Upper lobe of right lung (tissue), 1 donor: ENCODE measurements around the gene PLEKHB2. TPM values are rescaled to one million over a fixed set of nuclear protein-coding genes. Genes with fewer than 3 reads are reported as not detected.

Experiments used
- ATAC-seq: fragments of 200-7000 bp; cut with Tn5 transposase; one replicate; pipeline ENCODE4 v1.9.1; 2020; ENCODE audit warnings: mild to moderate bottlenecking, moderate library complexity
- DNase-seq: peaks from one replicate; pipeline ENCODE4 v3.0.0-alpha.2; 2020
- H3K27ac ChIP-seq: fragments of 200-600 bp; one replicate; pipeline ENCODE4 v1.8.0; 2022
- H3K27me3 ChIP-seq: fragments of 200-600 bp; one replicate; pipeline ENCODE4 v1.8.0; 2022; ENCODE audit warnings: mild to moderate bottlenecking
- H3K36me3 ChIP-seq: fragments of 200-600 bp; one replicate; pipeline ENCODE4 v1.8.0; 2022
- H3K4me1 ChIP-seq: fragments of 200-600 bp; one replicate; pipeline ENCODE4 v1.8.0; 2022
- H3K4me3 ChIP-seq: fragments of 200-600 bp; one replicate; pipeline ENCODE4 v1.8.0; 2022; ENCODE audit warnings: mild to moderate bottlenecking
- H3K9me3 ChIP-seq: fragments of 200-600 bp; one replicate; pipeline ENCODE4 v1.8.0; 2022
- CTCF ChIP-seq: fragments of 200-600 bp; IDR thresholded peaks from one replicate; pipeline ENCODE4 v1.8.0; 2022; ENCODE audit warnings: antibody characterized with exemption
- intact Hi-C: fragments of 100-400 bp; cut with DNase I; formaldehyde crosslinking; loops from one replicate; pipeline ENCODE4 v1.11.0; 2022
- long read RNA-seq: library from polyadenylated mRNA; unstranded; transcript quantifications from one replicate; pipeline ENCODE4 v2.0.0, GENCODE V29; 2021
- total RNA-seq: library from RNA; stranded (reverse); fragmentation: NEBNext Ultra II Directional; extraction: Animal tissue kit (Norgen Biotek cat#: 25700); gene quantifications from one replicate; pipeline ENCODE4 v1.2.1, GENCODE V29; 2021
- donor health status: DM: no; HTN: yes; CAD: no; lungs with severe emphysema.

The PLEKHB2 gene
- total RNA-seq = 73.9 TPM
- long read RNA-seq, full-length matches to known transcripts = 66 of 256 reads
- long read RNA-seq, partial matches to known transcripts = 26 of 256 reads
- long read RNA-seq, other reads (novel, unspliced or antisense) = 164 of 256 reads

- H3K4me1 ChIP-seq = peaks cover 22% of the 10 kb centered on the region
- H3K9me3 ChIP-seq = no peaks in the 10 kb centered on the region
- peak; percentile 96 for DNase-seq
- ATAC-seq = peak; percentile 87
- intact Hi-C loops = no loop called here
- H3K36me3 ChIP-seq = no peaks in the 10 kb centered on the region
- TF ChIP-seq CTCF = peak; percentile 38
- no peaks in the 10 kb centered on the region for H3K27me3 ChIP-seq
- H3K4me3 ChIP-seq = peak within 1 kb of the TSS; percentile 98
- peak within 1 kb of the TSS; percentile 96 for H3K27ac ChIP-seq
These were observed at the start of gene PLEKHB2 for GRCh38 chr2:131105156-131105949. TSS of gene PLEKHB2 (plus strand) at chr2:131105336. CDS start at chr2:131120942, 15,606 bp downstream.

GRCh38 chr2:131056204-131056931 lies 48.8 kb upstream of the PLEKHB2 start:
- Histone ChIP-seq H3K36me3 (peaks cover 77% of the 10 kb centered on the region), H3K4me3 (no peak overlapping the region), H3K27ac (no peak overlapping the region), H3K4me1 (no peaks in the 10 kb centered on the region), H3K9me3 (no peaks in the 10 kb centered on the region), H3K27me3 (no peaks in the 10 kb centered on the region)
- no peak for TF ChIP-seq CTCF
- ATAC-seq = no peak
- intact Hi-C loops = no loop called here
- no peak for DNase-seq

- intact Hi-C loops = no loop called here
- H3K9me3 ChIP-seq = no peaks in the 10 kb centered on the region
- no peak overlapping the region for H3K27ac ChIP-seq
- DNase-seq (no peak), ATAC-seq (no peak)
- no peaks in the 10 kb centered on the region for H3K27me3 ChIP-seq
- H3K4me1 ChIP-seq = no peaks in the 10 kb centered on the region
- peaks cover 71% of the 10 kb centered on the region for H3K36me3 ChIP-seq
- no peak for TF ChIP-seq CTCF
- no peak overlapping the region for H3K4me3 ChIP-seq
These were observed 48.2 kb upstream of the PLEKHB2 start for GRCh38 chr2:131056932-131057287.

GRCh38 chr2:131058214-131058843 lies 46.8 kb upstream of the PLEKHB2 start:
- Histone ChIP-seq H3K4me1 (no peaks in the 10 kb centered on the region), H3K36me3 (peaks cover 62% of the 10 kb centered on the region), H3K27ac (no peak overlapping the region), H3K4me3 (no peak overlapping the region), H3K9me3 (no peaks in the 10 kb centered on the region), H3K27me3 (no peaks in the 10 kb centered on the region)
- intact Hi-C loops = no loop called here
- DNase-seq = no peak
- no peak for TF ChIP-seq CTCF
- no peak for ATAC-seq

- ATAC-seq = no peak
- no peaks in the 10 kb centered on the region for H3K4me1 ChIP-seq
- no peak for DNase-seq
- H3K27me3 ChIP-seq = no peaks in the 10 kb centered on the region
- no peak overlapping the region for H3K4me3 ChIP-seq
- intact Hi-C loops = no loop called here
- no peaks in the 10 kb centered on the region for H3K9me3 ChIP-seq
- H3K27ac ChIP-seq = no peak overlapping the region
- H3K36me3 ChIP-seq = peaks cover 56% of the 10 kb centered on the region
- no peak for TF ChIP-seq CTCF
These were observed 46.2 kb upstream of the PLEKHB2 start for GRCh38 chr2:131058920-131059319.
